Measurements from ENCODE around the gene AKAP1.

DNA sequence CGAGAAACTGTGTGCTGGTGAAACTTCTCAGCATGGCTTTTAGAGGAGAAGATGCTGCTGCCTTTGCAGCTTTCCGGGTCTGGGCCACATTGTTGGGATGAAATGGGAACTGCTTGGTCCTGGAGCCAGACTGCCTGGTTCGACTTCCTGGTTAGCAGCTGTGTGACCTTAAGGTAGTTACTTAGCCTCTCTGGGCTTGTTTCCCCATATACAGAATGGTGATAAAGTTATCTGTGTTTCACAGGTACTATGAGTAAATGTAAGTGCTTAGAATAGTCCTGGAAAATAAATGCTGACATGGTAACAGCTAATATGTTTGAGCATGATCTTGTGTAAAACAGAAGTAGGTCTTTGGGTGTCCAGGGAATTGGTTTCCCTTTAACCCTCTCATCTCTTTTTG is 26.3 kb downstream of the AKAP1 start:
- TF ChIP-seq CTCF (IDR thresholded peaks at IDR 0.05) (no peak), POLR2AphosphoS5 (IDR thresholded peaks at IDR 0.05) (no peak), POLR2A (IDR thresholded peaks at IDR 0.05) (no peak)

All from prostate gland (tissue), 2 donors.